Activated CD4-positive, alpha-beta T cell treated with anti-CD3 and anti-CD28 coated beads for 4 hours (primary cell): Measurements from ENCODE around the gene LRRC73.
"Not testable (repeated sequence)": the region's sequence is repeated elsewhere in the genome, so short reads cannot be mapped to it uniquely, and the experiment has no call there.

ENCODE experiments used
- DNase-seq, 2 donors: peaks; one replicate each; pipeline ENCODE4 v3.0.0-alpha.2; 2020

The LRRC73 gene

DNA sequence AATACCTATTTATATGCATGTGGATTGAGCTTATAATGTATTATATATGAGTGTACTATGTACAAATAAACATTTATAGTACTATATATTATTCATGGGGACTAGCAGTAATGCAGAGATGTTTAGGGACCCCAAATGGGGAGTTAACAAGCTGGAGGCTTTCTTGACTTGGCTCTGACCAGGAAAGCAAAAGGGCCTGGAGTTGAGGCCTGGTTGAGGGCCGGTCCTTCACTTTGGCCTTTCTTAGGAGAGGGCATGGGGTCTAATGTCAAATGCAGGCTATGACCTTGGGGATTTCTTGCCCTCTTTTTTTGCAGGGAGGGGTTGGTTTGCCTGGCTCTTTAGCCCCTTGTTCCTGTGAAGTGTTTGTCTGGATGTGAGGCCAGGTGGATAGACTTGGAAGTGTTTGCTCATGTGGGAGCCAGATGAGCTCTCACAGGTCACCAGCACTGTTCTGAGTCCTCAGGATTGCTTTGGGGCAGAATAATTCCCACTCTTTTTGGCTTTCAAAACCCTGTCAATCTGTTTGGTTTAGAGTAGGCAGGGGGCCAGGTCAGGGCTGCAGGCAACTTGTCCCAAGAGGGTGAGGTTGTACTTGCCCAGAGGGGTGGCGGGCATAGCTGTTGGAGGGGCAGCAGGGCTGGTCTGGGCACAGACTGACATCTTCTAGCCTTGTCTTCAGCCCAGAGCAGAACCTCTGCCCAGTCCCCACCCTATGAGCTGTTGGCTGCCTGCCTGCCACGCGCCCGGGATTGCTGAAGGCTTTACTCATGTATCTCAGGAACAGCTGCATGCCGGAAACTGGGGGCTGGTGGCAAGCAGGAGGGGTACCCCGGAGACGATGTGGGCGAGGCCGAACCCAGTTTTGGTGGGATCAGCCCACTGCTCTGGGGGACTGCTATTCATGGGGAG lies 18.1 kb downstream of the LRRC73 start:
- no peak for DNase-seq

DNA sequence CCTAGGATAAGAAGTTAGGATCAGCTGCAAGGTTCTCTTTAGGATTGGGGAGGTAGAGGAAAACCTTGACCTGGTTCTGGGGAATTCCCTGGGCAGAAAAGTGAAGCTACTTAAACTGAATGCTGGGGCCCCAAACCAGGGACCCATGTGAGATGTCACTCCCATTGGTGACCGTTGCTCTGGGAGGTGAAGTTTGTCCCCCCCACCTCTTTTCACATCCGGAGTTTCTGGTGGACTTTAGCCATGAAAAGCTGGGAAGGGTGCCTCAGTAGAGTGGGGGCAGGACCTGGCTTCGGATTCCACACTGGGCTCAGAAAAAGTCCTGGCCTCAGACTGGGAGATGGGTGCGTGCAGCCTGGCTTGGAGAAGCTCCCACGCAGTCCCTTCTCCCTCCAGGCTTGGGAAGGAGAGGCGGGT lies 19.6 kb downstream of the LRRC73 start:
- no peak for DNase-seq

DNA sequence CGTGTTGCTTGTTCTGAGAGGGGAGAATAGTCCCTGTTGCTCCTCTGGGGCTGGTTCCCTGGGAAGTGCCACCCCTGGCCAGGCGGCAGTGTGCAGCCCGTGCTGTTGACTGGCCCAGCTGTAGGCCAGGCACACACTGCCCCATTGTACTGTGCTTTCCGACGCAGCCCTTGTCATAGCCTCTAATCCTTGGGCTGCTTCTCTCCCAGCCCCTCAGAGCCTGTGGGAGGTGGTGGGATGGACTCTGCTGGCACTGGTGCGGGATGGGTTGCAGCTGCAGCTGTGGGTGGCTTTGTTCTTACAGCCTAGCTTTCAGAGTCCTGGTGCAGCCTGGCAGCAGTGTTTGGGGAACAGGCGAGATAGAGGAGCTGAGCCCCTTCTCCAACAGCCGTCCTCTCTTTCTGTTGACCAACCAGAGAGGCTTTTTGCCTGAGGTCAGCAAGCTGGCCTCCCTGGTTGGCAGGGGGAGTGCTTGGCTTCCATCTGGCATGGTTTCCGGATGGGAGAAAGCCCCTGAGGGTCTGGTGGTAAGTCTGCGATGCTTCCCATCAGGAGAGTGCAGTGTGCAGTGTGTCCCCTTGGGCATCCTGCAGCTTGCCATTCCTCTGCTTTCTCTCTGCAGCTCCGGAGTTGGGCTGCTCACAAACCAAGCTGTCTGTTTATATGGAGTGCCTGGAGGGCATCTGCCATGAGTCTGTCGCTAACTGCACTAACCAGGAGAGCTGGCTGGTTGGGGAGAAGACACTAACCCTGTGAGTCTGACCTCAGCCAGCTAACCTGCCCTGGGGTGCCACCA lies 20.7 kb downstream of the LRRC73 start:
- DNase-seq, result no peak

- no peak for DNase-seq
Observed at GRCh38 chr6:43488667-43489276, 21.4 kb downstream of the LRRC73 start.

GRCh38 chr6:43481591-43482236 lies 28.4 kb downstream of the LRRC73 start:
- no peak for DNase-seq

DNA sequence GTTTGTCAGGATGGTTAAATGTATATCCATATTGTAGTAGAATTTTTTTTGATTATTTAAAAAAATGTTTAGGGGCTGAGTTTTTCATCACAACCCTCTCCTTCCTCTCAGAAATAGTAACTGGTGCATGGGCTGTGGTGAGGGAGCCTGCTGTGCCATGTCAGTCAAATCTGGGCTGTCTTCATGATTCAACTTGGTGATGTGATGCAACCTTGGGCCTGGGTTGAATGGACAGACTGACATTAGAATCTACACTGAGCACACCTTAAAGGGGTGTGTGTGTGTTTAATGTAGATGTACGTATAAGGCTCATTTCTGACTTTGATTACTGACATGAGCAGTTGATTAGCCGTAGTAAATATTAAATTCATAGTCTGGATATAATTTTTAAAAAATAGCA lies 29.1 kb downstream of the LRRC73 start:
- no peak for DNase-seq

DNA sequence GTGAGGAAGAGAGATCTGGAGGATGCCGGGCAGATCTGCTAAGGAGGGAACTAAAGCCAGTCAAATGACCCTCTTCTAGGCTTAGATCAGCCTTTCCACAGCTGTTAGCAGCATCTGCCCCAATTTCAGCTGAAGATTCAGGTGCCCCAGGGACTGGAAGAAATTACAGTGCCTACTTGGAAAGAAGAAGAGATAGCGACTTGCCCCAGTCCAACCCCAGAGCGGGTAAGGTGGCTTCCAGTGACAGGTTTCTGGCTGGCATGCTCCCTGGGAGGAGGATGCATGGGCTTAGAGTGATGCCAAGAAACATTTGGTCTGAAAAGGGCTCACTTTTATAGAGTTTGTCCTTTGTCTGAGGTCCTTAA lies 32.2 kb downstream of the LRRC73 start:
- no peak for DNase-seq

- DNase-seq, result peak; percentile 94 to 99
Observed at GRCh38 chr6:43477235-43478007, 32.7 kb downstream of the LRRC73 start, which contains the start of gene TJAP1. Gene TJAP1 (plus strand): TSS chr6:43477570. CDS start chr6:43499002, 21,432 bp downstream.

- DNase-seq, result no peak
Observed at GRCh38 chr6:43476746-43477145, 33.4 kb downstream of the LRRC73 start.

- no peak for DNase-seq
Observed at GRCh38 chr6:43475516-43475915, 34.6 kb downstream of the LRRC73 start.

DNA sequence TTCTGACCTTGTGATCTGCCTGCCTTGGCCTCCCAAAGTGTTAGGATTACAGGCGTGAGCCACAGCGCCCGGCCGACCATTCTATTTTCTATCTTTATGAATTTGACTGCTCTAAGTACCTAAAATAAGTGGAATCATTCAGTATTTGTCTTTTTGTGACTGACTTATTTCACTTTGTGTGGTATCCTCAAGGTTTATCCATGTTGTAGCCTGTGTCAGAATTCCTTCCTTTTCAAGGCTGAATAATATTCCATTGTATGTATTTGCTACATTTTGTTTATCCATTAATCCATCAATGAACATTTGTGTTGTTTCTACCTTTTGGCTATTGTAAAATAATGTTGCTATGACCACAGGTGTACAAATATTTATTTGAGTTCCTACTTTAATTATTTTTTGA lies 37.6 kb downstream of the LRRC73 start:
- no peak for DNase-seq

GRCh38 chr6:43471399-43471798 lies 38.7 kb downstream of the LRRC73 start:
- DNase-seq, result no peak

DNA sequence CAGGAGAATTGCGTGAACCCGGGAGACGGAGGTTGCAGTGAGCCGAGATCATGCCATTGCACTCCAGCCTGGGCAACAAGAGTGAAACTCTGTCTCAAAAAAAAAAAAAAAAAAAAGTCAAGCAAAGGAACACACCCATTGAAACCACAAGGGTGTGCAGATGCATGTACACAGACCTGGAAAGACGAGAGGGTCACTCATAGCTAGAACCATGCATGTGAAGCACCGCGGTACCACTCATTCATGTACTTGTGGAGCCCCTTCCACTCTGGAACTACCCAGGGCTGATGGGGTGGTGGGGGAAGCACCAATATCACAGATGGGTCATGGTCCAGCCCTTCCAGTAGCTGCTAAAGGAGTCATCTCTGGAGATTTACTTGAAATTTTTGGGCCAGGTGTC lies 40.2 kb downstream of the LRRC73 start:
- DNase-seq, result no peak

GRCh38 chr6:43468748-43469681 lies 41.1 kb downstream of the LRRC73 start:
- DNase-seq, result no peak

- no peak for DNase-seq
Observed at GRCh38 chr6:43468240-43468639, 41.9 kb downstream of the LRRC73 start.

- no peak for DNase-seq
Observed at GRCh38 chr6:43467752-43468151, 42.4 kb downstream of the LRRC73 start.

DNA sequence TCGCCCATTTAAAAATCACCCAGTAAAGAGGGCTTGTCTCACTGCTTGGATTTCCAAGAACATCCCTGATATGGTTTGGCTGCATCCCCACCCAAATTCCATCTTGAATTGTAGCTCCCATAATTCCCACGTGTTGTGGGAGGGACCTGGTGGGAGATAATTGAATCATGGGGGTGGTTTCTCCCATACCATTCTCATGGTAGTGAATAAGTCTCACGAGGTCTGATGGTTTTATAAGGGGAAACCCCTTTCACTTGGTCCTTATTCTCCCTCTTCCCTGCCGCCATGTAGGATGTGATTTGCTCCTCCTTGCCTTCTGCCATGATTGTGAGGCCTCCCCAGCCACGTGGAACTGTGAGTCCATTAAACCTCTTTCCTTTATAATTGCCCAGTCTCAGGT lies 42.9 kb downstream of the LRRC73 start:
- DNase-seq, result not testable (repeated sequence)

GRCh38 chr6:43465948-43466347 lies 44.2 kb downstream of the LRRC73 start:
- no peak for DNase-seq

DNA sequence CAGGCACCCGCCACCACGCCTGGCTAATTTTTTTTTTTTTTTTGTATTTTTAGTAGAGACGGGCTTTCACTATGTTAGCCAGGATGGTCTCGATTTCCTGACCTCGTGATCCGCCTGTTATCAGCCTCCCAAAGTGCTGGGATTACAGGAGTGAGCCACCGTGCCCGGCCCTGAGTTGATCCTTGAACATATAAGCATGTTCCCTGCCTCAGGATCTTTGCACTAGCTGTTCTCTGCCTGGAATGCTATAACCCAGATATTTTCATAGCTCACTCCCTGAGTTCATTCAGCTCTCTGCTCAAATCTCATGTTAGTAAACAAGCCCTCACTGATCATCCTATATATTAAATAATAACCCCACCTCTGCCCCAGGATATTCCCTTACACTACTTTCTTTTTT lies 45.8 kb downstream of the LRRC73 start:
- DNase-seq, result no peak

DNA sequence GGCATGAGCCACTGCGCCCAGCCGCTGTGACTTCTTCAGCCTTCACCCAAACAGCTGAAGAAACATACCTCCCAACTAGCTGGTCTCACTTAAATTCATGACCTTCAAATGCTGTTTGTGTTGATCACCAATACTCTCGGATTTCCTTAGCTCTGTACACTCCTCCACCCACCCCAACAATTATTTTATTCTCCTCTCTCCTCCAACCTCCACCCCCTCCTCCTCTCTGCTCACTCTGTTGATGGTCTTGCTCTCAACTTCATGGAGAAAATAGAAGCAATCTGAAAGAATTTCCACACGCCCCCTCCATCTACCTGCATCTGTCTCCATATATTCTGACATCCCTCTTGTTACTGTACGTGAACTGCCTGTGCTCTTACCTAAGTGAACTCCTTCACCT lies 48.2 kb downstream of the LRRC73 start:
- no peak for DNase-seq

GRCh38 chr6:43460032-43460431 lies 50.1 kb downstream of the LRRC73 start:
- DNase-seq, result no peak
